ENCODE results near the gene ULK2. TPM values are rescaled to one million over a fixed set of nuclear protein-coding genes. Genes with fewer than 3 reads are reported as not detected.
A peak's percentile ranks its signal among the peaks of the same experiment; 100 is the strongest.

Gene ULK2
- total RNA-seq, 1 experiment from 2014 or later: 12.7 TPM

DNA sequence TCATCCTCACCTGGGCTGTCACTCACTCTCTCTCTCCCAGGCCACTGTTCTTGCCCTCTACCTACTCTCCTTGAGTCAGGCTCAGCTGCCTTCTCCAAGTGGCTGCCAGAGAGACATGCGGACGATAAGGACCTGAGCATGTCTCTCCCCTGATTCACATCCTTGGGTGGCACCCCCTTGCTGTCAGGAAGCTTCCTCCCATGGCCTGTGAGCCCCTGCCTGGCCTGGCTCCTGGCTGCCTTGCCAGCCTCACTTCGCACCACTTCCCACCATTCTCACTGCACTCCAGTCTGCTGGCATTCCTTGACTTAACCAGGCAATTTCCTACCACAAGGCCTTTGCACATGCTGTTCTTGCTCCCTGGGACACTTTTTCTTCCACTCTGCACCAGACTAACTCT lies 116.9 kb downstream of the ULK2 start:
- ChIA-PET RAD21 (ENCODE audit: low non-redundant PET in 1 of 2, low total read pairs in 2 of 2, uncharacterized antibody in 2 of 2, unreplicated experiment in 2 of 2) (no interaction called here), CTCF (interaction anchor here (3.9 to 4.2 kb wide), 2 partner anchors 12 to 14 kb away, joined by 30 to 40 read pairs; no protein-coding TSS in a partner anchor), POLR2A (no interaction called here)
- Histone ChIP-seq H3K27ac (ENCODE audit: low read depth, low read length) (no peak overlapping the region), H3K9ac (ENCODE audit: low read length) (0 out of 2 replicates have a peak overlapping the region, but pooled peaks have one; percentile 5), H3K9me3 (ENCODE audit: control insufficient read depth in 1 of 2, insufficient read depth in 1 of 2, low read depth in 1 of 2, low read length in 2 of 2) (no peaks in the 10 kb centered on the region), H3K4me1 (ENCODE audit: control insufficient read depth in 1 of 2, insufficient read depth in 2 of 2, low read length in 2 of 2) (peaks cover 38 to 52% of the 10 kb centered on the region in 2 experiments), H3K27me3 (ENCODE audit: insufficient read depth, low read length) (no peaks in the 10 kb centered on the region), H4K20me1 (ENCODE audit: insufficient read depth) (no peaks in the 10 kb centered on the region), H3K36me3 (ENCODE audit: control insufficient read depth in 1 of 2, insufficient read depth in 2 of 2, low read length in 2 of 2) (no peaks in the 10 kb centered on the region), H2AFZ (ENCODE audit: low read depth, low read length, poor library complexity, severe bottlenecking) (peak overlapping the region; percentile 74), H3K9me2 (ENCODE audit: insufficient read depth) (no peaks in the 10 kb centered on the region), H3K4me2 (ENCODE audit: low read length) (peak overlapping the region; percentile 71), H3K4me3 (replicated peaks in 1 of 2; ENCODE audit: low read depth in 1 of 2, low read length in 2 of 2) (no peak overlapping the region), H3K79me2 (ENCODE audit: insufficient read depth, low read length) (no peaks in the 10 kb centered on the region)
- no TSS peak for BruUV-seq (replicated peaks)
- ATAC-seq: no peak
- intact Hi-C loops (cut with micrococcal nuclease): loop anchor here (5.0 kb wide), 4 partner anchors 104 to 389 kb away; partner anchors contain the start of genes ALDH3A2, B9D1 and MAPK7
- DNase-seq (ENCODE audit: low read depth, low spot score): no peak
- TF ChIP-seq RAD21 (IDR thresholded peaks at IDR 0.05; ENCODE audit: low read depth): no peak

DNA sequence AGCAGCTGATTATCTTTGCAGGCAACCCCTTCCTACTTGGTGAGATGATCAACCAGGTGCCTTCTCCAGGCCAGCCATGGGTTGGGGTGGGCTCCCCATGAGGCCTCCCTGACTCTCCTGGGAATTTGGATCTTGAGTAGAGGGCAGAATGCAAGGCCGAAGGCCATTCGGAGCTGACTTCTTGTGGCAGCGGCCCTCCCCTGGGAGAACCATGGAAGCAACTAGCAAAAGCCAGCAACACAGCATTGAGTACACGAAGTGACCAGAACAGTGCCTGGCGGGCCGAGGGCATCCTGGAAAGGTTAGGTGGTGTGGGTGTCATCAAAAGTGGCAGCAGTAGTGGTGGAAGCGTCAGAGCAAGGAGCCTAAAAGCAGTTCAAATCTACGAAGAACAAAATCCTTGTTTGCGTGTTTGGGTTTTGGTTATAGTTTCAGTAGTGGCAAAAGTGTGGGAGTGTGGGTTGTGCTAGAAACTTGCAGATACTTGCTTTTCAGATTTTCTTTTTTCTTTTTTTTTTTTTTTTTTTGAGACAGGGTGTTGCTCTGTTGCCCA lies 117.6 kb downstream of the ULK2 start:
- no peak overlapping the region for H2AFZ ChIP-seq (ENCODE audit: low read depth, low read length, poor library complexity, severe bottlenecking)
- H3K9me3 ChIP-seq (ENCODE audit: control insufficient read depth in 1 of 2, insufficient read depth in 1 of 2, low read depth in 1 of 2, low read length in 2 of 2): no peaks in the 10 kb centered on the region
- peaks cover 42 to 59% of the 10 kb centered on the region in 2 experiments for H3K4me1 ChIP-seq (ENCODE audit: control insufficient read depth in 1 of 2, insufficient read depth in 2 of 2, low read length in 2 of 2)
- H3K4me2 ChIP-seq (ENCODE audit: low read length): no peak overlapping the region
- ATAC-seq: no peak
- RAD21 ChIA-PET (ENCODE audit: low non-redundant PET in 1 of 2, low total read pairs in 2 of 2, uncharacterized antibody in 2 of 2, unreplicated experiment in 2 of 2): no interaction called here
- H3K36me3 ChIP-seq (ENCODE audit: control insufficient read depth in 1 of 2, insufficient read depth in 2 of 2, low read length in 2 of 2): no peaks in the 10 kb centered on the region
- TF ChIP-seq, protein P1, sequence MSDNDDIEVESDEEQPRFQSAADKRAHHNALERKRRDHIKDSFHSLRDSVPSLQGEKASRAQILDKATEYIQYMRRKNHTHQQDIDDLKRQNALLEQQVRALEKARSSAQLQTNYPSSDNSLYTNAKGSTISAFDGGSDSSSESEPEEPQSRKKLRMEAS (IDR thresholded peaks at IDR 0.05): no peak
- no peak for TF ChIP-seq POLR2AphosphoS5 (IDR thresholded peaks at IDR 0.05; ENCODE audit: low read depth, low read length)
- TF ChIP-seq, protein P2, sequence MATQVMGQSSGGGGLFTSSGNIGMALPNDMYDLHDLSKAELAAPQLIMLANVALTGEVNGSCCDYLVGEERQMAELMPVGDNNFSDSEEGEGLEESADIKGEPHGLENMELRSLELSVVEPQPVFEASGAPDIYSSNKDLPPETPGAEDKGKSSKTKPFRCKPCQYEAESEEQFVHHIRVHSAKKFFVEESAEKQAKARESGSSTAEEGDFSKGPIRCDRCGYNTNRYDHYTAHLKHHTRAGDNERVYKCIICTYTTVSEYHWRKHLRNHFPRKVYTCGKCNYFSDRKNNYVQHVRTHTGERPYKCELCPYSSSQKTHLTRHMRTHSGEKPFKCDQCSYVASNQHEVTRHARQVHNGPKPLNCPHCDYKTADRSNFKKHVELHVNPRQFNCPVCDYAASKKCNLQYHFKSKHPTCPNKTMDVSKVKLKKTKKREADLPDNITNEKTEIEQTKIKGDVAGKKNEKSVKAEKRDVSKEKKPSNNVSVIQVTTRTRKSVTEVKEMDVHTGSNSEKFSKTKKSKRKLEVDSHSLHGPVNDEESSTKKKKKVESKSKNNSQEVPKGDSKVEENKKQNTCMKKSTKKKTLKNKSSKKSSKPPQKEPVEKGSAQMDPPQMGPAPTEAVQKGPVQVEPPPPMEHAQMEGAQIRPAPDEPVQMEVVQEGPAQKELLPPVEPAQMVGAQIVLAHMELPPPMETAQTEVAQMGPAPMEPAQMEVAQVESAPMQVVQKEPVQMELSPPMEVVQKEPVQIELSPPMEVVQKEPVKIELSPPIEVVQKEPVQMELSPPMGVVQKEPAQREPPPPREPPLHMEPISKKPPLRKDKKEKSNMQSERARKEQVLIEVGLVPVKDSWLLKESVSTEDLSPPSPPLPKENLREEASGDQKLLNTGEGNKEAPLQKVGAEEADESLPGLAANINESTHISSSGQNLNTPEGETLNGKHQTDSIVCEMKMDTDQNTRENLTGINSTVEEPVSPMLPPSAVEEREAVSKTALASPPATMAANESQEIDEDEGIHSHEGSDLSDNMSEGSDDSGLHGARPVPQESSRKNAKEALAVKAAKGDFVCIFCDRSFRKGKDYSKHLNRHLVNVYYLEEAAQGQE (IDR thresholded peaks at IDR 0.05; ENCODE audit: low read depth): no peak
- TF ChIP-seq SIN3A (IDR thresholded peaks at IDR 0.05; ENCODE audit: low read depth): no peak
- TF ChIP-seq FOSL1 (IDR thresholded peaks at IDR 0.05; ENCODE audit: low read depth): no peak
- TF ChIP-seq ZFX (IDR thresholded peaks at IDR 0.05): no peak
- TF ChIP-seq EZH2phosphoT487 (IDR thresholded peaks at IDR 0.05; ENCODE audit: borderline replicate concordance): no peak
- no peak for TF ChIP-seq EGR1 (IDR thresholded peaks at IDR 0.05; ENCODE audit: low read depth)
- TF ChIP-seq CBX3 (IDR thresholded peaks at IDR 0.05; ENCODE audit: low read depth): no peak
- no peak for TF ChIP-seq EZH2 (IDR thresholded peaks at IDR 0.05)
- TF ChIP-seq ZNF274 (IDR thresholded peaks at IDR 0.05; ENCODE audit: low read depth, low read length): no peak
- BruUV-seq (replicated peaks): no TSS peak
- no peaks in the 10 kb centered on the region for H4K20me1 ChIP-seq (ENCODE audit: insufficient read depth)
- CTCF ChIA-PET: interaction anchor here (4.2 kb wide), 1 partner anchor 12 kb away, joined by 40 read pairs; no protein-coding TSS in a partner anchor
- H3K4me3 ChIP-seq (replicated peaks in 1 of 2; ENCODE audit: low read depth in 1 of 2, low read length in 2 of 2): no peak overlapping the region
- H3K9ac ChIP-seq (ENCODE audit: low read length): no peak overlapping the region
- H3K27ac ChIP-seq (ENCODE audit: low read depth, low read length): no peak overlapping the region
- intact Hi-C loops (cut with micrococcal nuclease): loop anchor here (5.0 kb wide), 4 partner anchors 103 to 388 kb away; partner anchors contain the start of genes ALDH3A2, B9D1 and MAPK7
- POLR2A ChIA-PET: no interaction called here
- H3K79me2 ChIP-seq (ENCODE audit: insufficient read depth, low read length): no peaks in the 10 kb centered on the region
- H3K27me3 ChIP-seq (ENCODE audit: insufficient read depth, low read length): no peaks in the 10 kb centered on the region
- no peaks in the 10 kb centered on the region for H3K9me2 ChIP-seq (ENCODE audit: insufficient read depth)
- no peak for DNase-seq (ENCODE audit: low read depth, low spot score)
